Dedifferentiated amniotic fluid mesenchymal stem cell (primary cell): ENCODE measurements around the gene KIF23.

Experiments used
- DNase-seq: peaks from one replicate; pipeline ENCODE4 v3.0.0-alpha.2; 2016; ENCODE audit errors: extremely low spot score

KIF23 gene

DNA sequence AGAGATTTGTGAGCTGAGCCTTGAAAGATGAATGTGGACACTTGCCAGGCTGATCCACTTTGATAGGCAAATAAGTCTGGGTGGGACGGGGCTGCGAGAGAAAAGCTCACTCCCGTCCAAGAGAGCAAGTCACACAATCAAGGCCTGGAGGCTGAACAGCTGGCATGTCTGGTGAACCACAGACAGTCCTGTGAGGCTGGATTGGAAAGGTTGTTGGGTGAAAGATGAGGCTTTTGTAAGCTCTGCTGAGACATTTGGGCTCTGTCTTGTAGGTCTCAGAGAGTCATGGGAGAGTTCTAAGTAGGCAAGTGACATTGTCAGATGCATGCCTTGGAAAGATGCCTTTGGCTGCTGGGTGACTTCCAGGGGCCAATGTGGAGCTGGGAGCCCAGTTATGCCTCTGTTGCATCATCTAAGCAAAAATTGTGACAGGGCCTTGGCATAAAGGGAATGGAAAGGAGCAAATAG is 76.9 kb downstream of the KIF23 start:
- no peak for DNase-seq

DNA sequence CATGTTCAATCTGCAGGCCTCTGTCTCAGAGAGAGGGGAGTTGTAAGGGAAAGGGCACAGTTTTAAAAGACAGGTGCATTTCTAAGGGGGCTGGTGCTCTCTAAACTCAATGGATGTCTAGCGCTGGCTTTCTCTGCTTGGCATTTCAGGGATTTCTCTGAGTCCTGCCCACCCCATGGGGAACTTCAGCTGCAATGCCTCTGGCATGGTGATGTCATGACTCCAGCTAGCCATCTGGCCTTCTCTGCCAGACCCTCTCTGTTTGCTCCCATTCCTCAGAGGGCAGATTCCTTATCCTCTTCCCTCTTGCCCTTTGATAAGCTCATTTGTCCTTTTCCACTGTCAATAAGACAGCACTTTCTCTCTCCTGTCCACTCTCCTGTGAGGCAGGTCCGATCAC is 79.3 kb downstream of the KIF23 start:
- DNase-seq: no peak

DNA sequence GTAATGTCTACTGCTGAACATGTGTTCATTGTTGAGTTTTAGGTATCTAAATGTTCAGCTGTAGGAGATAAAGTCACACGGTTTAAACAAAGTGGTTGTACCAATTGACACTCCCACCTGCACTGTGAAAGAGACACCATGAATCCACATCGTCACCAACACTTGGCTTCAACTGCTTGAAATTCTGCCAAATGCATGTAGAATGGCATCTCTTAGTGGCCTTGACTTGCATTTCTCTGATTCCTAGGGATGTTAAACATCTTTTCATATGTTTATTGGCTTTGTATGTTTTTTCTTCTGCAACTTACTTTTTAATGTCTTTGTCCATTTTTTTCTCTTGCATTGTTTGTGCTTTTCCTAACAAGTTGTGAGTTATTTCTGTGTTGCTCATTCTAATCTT is 81.9 kb downstream of the KIF23 start:
- no peak for DNase-seq

DNA sequence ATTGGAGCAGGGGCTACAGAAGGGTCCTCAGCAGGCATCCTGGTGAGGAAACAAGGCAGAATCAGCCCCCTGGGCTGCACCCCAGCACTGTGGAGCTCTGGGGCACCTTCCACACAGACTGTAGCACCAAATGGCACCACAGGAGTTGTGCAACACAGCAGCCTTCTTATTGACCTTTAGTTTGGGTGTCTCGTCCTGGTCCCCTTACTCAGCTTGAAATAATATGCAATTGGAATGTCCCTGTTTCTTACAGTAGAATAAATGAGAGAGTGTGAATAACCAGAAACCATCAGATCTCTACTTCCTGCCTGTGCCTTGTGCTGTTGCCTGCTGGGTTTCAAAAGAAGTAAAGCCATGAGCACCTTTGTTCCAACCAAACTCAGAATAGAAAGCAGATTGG is 82.9 kb downstream of the KIF23 start:
- DNase-seq: no peak

DNA sequence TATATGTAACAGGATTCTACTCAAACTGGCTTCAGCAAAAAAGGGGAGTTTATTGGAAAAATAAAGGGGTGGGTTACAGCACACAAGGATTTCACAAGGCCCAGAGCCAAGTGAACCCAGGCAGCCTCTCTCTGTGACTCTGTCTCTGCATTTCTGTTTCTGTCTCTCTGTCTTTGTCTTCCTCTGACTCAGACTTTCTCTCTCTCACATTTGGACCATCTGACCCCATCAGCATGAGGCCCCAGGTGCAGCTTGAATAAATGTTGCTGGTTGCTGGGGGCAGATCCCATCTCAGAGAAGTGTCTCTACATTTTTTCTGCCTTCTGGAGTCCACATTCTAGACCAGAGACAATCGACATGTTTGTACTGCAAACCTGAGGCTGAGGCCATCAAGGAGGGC is 83.5 kb downstream of the KIF23 start:
- DNase-seq: no peak
